Loucy (cell line): Measurements from ENCODE around the gene LATS2.

Experiments
- EZH2phosphoT487 ChIP-seq: fragments of 200-600 bp; IDR thresholded peaks from 2 replicates; pipeline ENCODE4 v1.6.1; 2018; ENCODE audit warnings: antibody characterized with exemption, mild to moderate bottlenecking, moderate library complexity, borderline replicate concordance
- TF ChIP-seq, protein P1 (sequence below): fragments of 200-600 bp; sonication (generic); conservative IDR thresholded peaks from 2 replicates; pipeline ENCODE4 v1.5.1; 2014; ENCODE audit warnings: mild to moderate bottlenecking, antibody characterized with exemption, low read length

DNA sequence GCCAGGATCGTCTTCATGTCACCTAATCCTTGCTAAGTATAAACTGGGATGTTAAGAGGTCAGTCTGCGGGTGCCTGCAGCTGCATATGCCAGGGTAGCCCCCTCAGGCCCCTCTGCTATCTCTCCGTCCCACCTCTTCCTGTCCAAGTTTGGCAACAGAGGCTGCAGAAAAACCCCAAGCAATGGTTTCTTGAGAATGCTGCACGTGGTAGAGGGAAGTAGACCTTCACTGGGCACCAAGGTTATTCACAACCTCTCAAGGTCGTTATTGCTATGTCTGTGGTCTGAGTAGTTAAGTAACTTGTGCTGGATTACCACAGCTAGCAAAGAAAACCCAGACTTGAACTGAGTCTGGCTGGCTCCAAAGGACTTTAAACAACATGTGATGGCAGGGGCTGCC lies 81.0 kb downstream of the LATS2 start:
- TF ChIP-seq, protein P1, sequence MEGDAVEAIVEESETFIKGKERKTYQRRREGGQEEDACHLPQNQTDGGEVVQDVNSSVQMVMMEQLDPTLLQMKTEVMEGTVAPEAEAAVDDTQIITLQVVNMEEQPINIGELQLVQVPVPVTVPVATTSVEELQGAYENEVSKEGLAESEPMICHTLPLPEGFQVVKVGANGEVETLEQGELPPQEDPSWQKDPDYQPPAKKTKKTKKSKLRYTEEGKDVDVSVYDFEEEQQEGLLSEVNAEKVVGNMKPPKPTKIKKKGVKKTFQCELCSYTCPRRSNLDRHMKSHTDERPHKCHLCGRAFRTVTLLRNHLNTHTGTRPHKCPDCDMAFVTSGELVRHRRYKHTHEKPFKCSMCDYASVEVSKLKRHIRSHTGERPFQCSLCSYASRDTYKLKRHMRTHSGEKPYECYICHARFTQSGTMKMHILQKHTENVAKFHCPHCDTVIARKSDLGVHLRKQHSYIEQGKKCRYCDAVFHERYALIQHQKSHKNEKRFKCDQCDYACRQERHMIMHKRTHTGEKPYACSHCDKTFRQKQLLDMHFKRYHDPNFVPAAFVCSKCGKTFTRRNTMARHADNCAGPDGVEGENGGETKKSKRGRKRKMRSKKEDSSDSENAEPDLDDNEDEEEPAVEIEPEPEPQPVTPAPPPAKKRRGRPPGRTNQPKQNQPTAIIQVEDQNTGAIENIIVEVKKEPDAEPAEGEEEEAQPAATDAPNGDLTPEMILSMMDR = no peak
- no peak for TF ChIP-seq EZH2phosphoT487
